ENCODE measurements around the gene MLF2.

The MLF2 gene

DNA sequence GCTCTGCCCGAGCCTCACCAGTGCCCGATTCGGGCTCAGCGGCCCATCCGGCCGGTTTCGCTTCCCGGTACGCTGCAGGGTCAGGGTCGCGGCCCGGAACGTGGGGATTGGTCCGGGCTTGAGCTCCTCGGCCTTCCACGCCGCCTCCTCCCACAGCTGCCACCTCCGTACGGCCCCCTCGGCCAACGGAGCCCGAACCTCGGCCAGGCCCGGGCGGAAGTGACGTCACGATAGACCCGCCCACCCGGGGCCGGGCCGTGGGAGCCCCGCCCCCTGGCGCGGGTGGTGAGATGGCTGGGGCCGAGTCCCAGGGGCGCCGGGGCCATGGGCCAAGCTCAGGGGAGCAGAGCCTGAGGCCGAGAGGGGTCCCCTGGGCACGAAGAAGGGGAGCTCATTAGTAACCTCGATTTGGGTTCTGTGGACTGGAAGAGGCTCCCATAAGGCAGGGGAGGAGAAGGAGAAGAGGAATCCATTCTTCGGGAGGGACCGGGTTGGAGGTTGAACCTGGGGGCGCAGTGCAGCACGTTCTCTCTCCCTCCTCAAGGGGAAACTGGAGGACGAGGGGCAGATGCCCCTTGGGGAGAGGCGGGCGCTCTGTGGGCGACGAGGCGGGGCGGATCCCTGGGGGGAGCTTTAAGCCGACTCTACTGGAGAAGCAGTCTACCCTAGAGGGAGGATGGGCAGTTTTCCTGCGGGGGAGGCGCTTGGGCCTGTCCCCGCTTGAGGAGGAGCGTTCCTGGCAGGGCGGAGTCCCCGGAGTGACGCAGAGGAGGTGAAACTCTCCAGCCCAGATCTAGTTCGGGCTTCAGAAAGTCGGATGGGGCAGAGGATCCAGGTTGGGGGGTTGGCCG lies at the start of gene MLF2:
Gene MLF2 (minus strand): TSS at position 221 of the 851 bp plus-strand sequence. CDS start 807 bp downstream, outside the sequence.
- peak; percentile 93 to 98 for DNase-seq (ENCODE audit: extremely low read depth in 1 of 2, low read depth in 1 of 2)

- DNase-seq (ENCODE audit: extremely low read depth in 1 of 2, low read depth in 1 of 2) = no peak
Measured at GRCh38 chr12:6799147-6799546, 46.2 kb upstream of the MLF2 start.

GRCh38 chr12:6796576-6796975 lies 43.6 kb upstream of the MLF2 start:
- no peak for DNase-seq (ENCODE audit: extremely low read depth in 1 of 2, low read depth in 1 of 2)

GRCh38 chr12:6795088-6795487 lies 42.1 kb upstream of the MLF2 start:
- DNase-seq (ENCODE audit: extremely low read depth in 1 of 2, low read depth in 1 of 2) = no peak

DNA sequence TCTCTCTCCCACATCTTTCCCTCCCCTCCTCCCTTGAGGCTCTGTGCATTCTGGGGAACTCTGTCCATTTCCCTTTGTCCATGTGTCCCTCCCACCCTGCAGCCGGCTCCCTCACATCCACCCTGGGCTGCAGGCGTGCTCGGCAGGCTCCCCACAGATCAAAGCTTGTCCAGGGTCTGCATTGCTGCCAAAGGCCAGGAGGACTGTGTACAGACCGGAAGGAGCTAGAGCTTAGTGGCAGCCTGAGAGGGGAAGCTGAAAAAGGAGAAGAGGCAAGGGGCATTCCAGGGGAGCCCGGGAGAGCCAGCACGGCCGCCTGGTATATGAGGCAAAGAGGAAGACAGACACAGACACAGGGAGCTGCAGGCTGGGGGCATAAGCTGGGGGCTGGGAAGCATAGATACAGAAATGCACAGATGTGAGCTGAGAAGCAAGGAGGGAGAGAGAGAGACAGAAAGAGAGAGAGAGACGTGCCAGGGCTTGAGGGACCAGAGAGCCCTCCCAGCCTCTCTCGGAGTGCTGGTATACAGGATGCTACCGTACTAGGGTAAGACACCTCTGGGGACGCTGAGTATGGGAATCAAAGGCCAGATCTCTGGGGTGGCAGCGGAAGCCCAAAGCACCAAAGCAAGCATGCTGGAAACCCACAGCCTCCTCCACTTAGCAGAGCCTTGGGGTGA lies 39.7 kb upstream of the MLF2 start:
- DNase-seq (ENCODE audit: extremely low read depth in 1 of 2, low read depth in 1 of 2) = no peak

- DNase-seq (ENCODE audit: extremely low read depth in 1 of 2, low read depth in 1 of 2) = no peak
Measured at GRCh38 chr12:6791931-6792520, 39.1 kb upstream of the MLF2 start.

- DNase-seq (ENCODE audit: extremely low read depth in 1 of 2, low read depth in 1 of 2) = no peak
Measured at GRCh38 chr12:6790496-6791150, 37.7 kb upstream of the MLF2 start.

DNA sequence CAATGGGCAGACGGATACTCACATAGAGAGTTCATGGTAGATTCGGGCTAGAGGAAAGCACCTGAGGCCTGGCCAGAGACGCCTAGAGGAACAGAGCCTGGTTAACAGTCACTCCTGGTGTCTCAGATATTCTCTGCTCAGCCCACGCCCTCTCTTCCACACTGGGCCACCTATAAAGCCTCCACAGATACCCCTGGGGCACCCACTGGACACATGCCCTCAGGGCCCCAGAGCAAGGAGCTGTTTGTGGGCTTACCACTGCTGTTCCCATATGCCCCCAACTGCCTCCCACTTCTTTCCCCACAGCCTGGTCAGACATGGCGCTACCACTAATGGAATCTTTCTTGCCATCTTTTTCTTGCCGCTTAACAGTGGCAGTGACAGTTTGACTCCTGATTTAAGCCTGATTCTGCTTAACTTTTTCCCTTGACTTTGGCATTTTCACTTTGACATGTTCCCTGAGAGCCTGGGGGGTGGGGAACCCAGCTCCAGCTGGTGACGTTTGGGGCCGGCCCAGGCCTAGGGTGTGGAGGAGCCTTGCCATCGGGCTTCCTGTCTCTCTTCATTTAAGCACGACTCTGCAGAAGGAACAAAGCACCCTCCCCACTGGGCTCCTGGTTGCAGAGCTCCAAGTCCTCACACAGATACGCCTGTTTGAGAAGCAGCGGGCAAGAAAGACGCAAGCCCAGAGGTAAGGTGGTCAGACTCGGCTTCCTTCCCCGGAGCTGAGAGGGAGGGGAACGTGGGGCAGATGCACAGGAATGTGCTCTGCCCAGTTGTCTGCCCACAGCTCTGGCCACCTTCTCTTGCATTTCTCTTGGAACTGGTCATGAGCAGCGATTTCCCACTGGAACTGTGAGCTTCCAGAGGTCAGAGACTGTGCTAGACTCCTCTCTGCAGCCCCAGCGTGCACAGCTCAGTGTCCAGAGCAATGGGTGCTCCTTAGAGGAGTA lies 36.3 kb upstream of the MLF2 start, which contains the start of gene CD4:
Gene CD4 (plus strand): TSS at position 557 of the 953 bp plus-strand sequence. CDS start 10,611 bp downstream, outside the sequence.
- no peak for DNase-seq (ENCODE audit: extremely low read depth in 1 of 2, low read depth in 1 of 2)

DNA sequence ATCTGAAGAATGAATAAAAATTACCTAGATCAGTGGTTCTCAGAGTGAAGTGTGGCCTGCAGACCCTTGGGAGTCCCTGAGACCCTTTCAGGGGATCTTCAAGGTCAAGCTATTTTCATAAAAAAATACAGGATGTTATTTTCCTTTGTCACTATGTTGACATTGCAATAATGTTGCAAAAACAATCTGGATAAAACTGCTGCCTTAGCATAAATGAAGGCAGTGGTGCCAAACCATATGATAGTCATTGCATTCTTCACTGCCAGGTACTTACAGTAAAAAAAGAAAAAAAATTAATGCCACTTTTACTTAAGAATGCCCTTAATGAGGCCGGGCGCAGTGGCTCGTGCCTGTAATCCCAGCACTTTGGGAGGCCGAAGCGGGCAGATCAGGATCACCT lies 34.4 kb upstream of the MLF2 start:
- no peak for DNase-seq (ENCODE audit: extremely low read depth in 1 of 2, low read depth in 1 of 2)

DNA sequence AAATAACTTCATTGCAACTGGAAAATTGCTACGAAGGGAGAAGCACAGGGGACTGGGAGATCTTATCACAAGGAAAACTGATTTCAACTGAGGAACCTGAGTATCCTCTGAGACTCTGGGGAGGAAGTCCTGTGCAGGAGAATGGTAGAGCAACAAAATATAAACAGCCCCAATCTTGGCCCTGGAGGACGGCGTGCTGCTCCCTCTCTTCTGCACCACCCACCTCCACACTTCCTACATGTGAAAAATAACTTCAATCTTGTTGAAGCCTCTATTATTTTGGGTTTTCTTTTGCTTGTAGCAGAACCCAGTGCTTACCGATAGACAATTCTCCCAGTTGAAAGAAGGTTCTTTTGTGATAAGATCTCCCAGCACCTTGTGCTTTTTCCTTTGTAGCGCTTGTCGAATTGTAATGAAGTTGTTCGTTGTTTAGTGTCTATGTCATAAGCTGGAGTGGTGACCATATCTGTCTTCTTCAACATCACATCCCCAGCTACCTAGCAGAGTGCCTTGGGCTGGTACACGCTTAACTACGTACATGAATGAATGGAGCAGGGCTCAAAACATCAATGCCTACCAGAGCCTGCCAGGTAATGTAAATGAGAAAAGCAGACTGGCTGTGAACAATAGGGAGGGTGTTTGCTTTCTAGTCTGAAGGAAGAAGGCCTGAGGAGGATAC lies 33.6 kb upstream of the MLF2 start:
- no peak for DNase-seq (ENCODE audit: extremely low read depth in 1 of 2, low read depth in 1 of 2)

- no peak for DNase-seq (ENCODE audit: extremely low read depth in 1 of 2, low read depth in 1 of 2)
Measured at GRCh38 chr12:6784761-6785160, 31.8 kb upstream of the MLF2 start.

DNA sequence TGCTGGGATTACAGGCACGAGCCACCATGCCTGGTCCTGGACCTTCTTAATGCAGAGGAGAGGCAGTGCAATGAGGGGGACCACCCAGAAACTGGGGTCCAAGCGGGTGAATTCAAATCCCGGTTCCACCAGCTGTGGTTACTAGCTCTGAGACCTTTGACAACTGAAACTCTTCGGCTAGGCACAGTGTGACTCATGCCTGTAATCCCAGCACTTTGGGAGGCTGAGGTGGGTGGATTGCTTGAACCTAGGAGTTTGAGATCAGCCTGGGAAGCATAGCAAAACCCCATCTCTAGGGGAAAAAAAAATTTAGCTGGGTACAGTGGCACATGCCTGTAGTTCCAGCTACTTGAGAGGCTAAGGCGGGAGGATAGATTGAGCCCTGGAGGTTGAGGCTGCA lies 31.4 kb upstream of the MLF2 start:
- DNase-seq (ENCODE audit: extremely low read depth in 1 of 2, low read depth in 1 of 2) = no peak

DNA sequence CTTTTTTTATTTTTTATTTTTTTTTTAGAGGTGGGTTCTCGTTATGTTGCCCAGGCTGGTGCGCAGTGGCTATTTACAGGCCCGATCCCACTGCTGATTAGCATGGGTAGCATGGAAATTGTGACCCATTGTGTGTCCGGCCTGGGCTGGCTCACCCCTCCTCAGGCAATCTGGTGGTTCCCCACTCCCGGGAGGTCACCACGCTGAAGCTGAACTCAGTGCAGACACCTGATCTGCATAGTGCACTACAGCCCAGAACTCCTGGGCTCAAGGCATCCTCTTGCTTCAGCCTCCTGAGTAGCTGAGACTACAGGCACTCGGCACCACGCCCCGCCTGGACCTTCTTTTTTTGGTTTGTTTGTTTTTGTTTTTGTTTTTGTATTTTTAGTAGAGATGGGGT lies 30.9 kb upstream of the MLF2 start:
- no peak for DNase-seq (ENCODE audit: extremely low read depth in 1 of 2, low read depth in 1 of 2)

DNA sequence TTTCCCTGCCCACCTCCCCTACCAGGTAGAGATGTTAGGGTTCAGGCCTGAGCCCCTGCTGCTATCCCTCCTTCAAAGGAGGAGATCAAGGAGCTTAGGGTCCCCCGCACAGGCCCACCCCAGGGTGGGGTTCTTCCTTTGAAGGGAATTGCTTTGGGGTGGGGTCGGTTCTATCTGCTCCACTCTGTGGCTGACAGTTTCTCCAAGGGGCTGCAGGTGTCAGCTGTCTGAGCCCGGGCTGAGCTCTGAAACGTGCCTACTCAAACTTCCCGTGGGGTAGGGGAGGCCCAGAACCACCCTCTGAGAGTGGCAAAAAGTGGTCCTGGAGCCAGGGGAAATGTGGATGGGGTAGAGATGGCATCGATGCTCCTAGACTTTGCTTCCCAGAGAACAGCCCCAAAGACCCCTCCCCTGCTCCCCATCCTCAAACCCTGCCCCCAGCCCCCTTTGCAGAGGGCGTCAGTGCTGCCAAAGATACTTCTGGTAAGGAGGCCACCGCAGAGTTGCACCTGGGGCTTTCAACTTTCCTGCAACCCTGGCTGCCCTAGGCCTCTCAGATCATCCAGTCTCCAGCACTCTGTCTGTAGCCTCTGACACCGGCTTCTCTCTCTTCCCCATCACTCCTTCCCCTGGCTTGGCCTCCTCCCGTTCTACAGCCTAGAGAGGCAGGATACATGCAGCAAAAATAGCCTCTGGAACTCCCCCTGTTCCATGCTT lies 30.1 kb upstream of the MLF2 start:
- no peak for DNase-seq (ENCODE audit: extremely low read depth in 1 of 2, low read depth in 1 of 2)

GRCh38 chr12:6782119-6782518 lies 29.2 kb upstream of the MLF2 start:
- DNase-seq (ENCODE audit: extremely low read depth in 1 of 2, low read depth in 1 of 2) = no peak

DNA sequence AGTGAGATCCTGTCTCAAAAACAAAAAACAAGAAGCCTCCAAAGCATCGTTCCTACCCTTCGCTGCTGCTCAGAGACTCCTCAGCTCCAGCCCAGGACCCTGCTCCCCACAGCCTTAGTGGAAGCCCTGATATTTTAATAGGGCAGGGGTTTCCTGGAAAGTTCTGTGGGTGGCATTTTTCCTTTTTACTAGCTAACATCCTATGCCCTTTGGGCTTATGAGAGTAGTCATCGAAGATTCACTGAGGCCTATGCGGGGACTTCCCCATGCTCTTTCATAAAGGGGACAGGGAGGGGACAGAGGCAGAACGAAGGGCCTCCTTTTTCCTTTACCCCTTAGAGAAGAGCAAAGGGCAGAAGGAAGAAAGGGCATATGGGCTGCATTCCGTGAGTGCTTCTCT lies 27.6 kb upstream of the MLF2 start:
- no peak for DNase-seq (ENCODE audit: extremely low read depth in 1 of 2, low read depth in 1 of 2)

DNA sequence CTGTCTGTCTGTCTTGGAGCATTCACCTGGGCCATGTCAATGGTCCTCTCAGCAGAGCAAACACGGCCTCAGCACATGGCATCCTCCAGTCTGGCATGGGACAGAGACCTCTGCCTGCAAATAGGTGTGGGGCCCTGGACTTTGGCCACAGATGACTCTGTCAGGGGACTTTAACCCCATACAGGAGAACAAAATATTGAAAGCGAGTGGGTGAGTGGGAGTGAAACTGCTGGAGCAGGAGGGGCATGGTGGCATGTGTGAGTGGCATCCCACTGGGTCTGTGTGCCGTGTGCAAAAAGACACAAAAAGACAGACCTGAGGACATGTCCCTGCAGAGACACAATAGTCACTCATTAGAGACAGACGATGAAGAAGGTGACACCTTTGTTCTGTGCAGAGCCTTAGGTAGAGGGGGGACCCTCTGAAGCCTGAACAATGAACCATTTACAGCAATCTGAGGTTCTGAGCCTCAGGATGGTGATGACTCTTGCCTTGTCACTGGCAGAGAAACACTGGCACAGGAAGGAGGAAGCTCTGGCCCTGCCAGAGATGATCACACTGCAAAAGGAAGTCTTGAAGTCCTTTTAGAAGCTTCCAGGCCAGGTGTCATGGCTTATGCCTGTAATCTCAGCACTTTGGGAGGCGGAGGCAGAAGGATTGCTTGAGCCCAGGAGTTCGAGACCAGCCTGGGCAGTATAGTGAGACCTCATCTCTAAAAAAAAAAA lies 26.9 kb upstream of the MLF2 start:
- DNase-seq (ENCODE audit: extremely low read depth in 1 of 2, low read depth in 1 of 2) = no peak

Measured in stimulated activated CD8-positive, alpha-beta memory T cell treated with anti-CD3 and anti-CD28 coated beads, Interleukin-7, amount 100 ng/mL, for 48 hours (primary cell).